Measurements from ENCODE around the gene PIP.
"Not testable (repeated sequence)": the region's sequence is repeated elsewhere in the genome, so short reads cannot be mapped to it uniquely, and the experiment has no call there.

The PIP gene

DNA sequence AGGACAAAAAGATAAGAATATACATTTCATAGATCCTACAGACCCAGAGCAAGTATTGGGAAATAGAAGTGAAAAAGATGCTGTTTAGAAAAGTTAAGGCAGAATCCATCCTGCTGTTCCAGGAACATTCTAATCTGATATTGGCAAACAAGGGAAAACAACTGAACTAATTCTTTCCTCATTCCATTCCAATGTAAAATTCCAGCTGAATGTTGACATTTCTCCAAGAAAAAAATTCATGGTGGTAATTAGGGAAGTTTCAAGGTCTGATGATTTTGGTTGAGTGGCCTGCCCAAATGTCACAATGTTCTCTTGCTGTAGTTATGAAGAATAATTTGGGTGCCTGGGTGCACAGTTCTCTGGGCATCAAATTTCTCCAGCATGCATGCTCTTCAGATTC, 15.2 kb downstream of the PIP start:
- Histone ChIP-seq H4K20me1 (ENCODE audit: low read depth, low read length) (no peaks in the 10 kb centered on the region), H3K9ac (ENCODE audit: low read length) (no peak overlapping the region), H3K27me3 (ENCODE audit: low read length) (no peaks in the 10 kb centered on the region), H3K9me3 (ENCODE audit: insufficient read depth, low read length) (no peaks in the 10 kb centered on the region), H3K27ac (ENCODE audit: low read depth, low read length) (no peak overlapping the region), H3K9me2 (replicated peaks; ENCODE audit: insufficient read depth, low read length) (no peaks in the 10 kb centered on the region), H3F3A (ENCODE audit: insufficient read depth) (no peaks in the 10 kb centered on the region), H3K4me2 (ENCODE audit: low read depth, low read length, poor library complexity, severe bottlenecking) (no peak overlapping the region), H3K79me2 (ENCODE audit: insufficient read depth, low read length) (no peaks in the 10 kb centered on the region), H2AFZ (ENCODE audit: low read depth, low read length, severe bottlenecking) (no peak overlapping the region), H3K4me3 (ENCODE audit: insufficient read depth, low read length, poor library complexity, severe bottlenecking) (no peak overlapping the region), H3K36me3 (ENCODE audit: low read length) (no peaks in the 10 kb centered on the region)
- TF ChIP-seq EZH2phosphoT487 (conservative IDR thresholded peaks at IDR 0.05; ENCODE audit: low read length) = no peak
- TF ChIP-seq, protein P1, sequence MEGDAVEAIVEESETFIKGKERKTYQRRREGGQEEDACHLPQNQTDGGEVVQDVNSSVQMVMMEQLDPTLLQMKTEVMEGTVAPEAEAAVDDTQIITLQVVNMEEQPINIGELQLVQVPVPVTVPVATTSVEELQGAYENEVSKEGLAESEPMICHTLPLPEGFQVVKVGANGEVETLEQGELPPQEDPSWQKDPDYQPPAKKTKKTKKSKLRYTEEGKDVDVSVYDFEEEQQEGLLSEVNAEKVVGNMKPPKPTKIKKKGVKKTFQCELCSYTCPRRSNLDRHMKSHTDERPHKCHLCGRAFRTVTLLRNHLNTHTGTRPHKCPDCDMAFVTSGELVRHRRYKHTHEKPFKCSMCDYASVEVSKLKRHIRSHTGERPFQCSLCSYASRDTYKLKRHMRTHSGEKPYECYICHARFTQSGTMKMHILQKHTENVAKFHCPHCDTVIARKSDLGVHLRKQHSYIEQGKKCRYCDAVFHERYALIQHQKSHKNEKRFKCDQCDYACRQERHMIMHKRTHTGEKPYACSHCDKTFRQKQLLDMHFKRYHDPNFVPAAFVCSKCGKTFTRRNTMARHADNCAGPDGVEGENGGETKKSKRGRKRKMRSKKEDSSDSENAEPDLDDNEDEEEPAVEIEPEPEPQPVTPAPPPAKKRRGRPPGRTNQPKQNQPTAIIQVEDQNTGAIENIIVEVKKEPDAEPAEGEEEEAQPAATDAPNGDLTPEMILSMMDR (IDR thresholded peaks at IDR 0.05; ENCODE audit: insufficient read depth, low read length, poor library complexity, severe bottlenecking) = no peak

DNA sequence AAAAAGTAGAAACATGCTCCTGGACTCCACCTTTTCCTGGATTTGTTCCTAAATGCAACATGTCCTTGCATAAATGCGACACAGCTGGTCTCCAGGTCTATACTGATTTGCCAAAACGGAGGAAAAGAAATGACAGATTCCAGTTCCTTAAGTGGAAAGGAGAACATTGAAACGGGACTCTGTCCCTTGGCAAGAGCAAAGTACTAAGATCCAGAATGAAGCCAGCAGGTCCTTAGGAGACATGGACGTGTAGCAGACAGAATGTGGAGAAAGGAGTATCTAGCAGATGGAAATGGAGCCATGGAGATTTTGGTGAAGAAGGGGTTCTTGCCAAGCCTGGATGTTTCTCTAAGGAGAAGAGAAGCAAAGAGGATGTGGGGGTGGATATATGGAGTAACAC, 16.2 kb downstream of the PIP start:
- H3K9me2 ChIP-seq (replicated peaks; ENCODE audit: insufficient read depth, low read length) = no peaks in the 10 kb centered on the region
- no peak overlapping the region for H2AFZ ChIP-seq (ENCODE audit: low read depth, low read length, severe bottlenecking)
- H3K79me2 ChIP-seq (ENCODE audit: insufficient read depth, low read length) = no peaks in the 10 kb centered on the region
- no peak overlapping the region for H3K27ac ChIP-seq (ENCODE audit: low read depth, low read length)
- H3K4me3 ChIP-seq (ENCODE audit: insufficient read depth, low read length, poor library complexity, severe bottlenecking) = no peak overlapping the region
- H3K9me3 ChIP-seq (ENCODE audit: insufficient read depth, low read length) = no peaks in the 10 kb centered on the region
- no peaks in the 10 kb centered on the region for H3K27me3 ChIP-seq (ENCODE audit: low read length)
- no peaks in the 10 kb centered on the region for H3K36me3 ChIP-seq (ENCODE audit: low read length)
- no peaks in the 10 kb centered on the region for H4K20me1 ChIP-seq (ENCODE audit: low read depth, low read length)
- TF ChIP-seq, protein P1 (IDR thresholded peaks at IDR 0.05; ENCODE audit: insufficient read depth, low read length, poor library complexity, severe bottlenecking) = no peak
- TF ChIP-seq EZH2phosphoT487 (conservative IDR thresholded peaks at IDR 0.05; ENCODE audit: low read length) = no peak
- H3K9ac ChIP-seq (ENCODE audit: low read length) = no peak overlapping the region
- no peak overlapping the region for H3K4me2 ChIP-seq (ENCODE audit: low read depth, low read length, poor library complexity, severe bottlenecking)
- H3F3A ChIP-seq (ENCODE audit: insufficient read depth) = no peaks in the 10 kb centered on the region

DNA sequence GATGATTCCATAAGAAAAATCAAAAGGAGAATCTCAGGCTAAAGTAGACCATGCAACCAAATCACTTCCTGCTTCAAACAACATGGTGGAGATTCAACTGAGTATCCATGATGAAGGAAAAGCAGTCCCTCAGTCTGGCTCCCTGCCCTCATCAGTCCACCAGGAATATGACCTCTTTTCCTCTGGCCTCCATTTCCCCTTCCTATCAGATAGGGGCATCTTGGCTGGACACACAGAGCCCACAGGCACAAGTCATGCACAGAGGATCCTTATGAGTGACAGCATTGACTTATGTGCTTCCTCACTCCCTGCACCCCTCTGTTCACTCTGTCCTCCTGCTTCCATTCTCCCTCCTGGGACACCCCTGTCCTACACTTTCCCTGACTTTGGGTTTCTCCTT, 16.8 kb downstream of the PIP start:
- no peaks in the 10 kb centered on the region for H3K79me2 ChIP-seq (ENCODE audit: insufficient read depth, low read length)
- H3K4me2 ChIP-seq (ENCODE audit: low read depth, low read length, poor library complexity, severe bottlenecking) = no peak overlapping the region

DNA sequence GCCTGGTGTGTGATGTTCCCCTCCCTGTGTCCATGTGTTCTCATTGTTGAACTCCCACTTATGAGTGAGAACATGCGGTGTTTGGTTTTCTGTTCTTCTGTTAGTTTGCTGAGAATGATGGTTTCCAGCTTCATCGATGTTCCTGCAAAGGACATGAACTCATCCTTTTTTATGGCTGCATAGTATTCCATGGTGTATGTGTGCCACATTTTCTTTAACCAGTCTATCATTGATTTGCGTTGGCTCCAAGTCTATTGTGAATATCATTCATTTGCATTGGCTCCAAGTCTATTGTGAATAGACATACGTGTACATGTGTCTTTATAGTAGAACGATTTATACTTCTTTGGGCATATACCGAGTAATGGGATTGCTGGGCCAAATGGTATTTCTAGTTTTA, 18.8 kb downstream of the PIP start:
- not testable (repeated sequence) for H2AFZ ChIP-seq (ENCODE audit: low read depth, low read length, severe bottlenecking); H3K9me2 ChIP-seq (replicated peaks; ENCODE audit: insufficient read depth, low read length); H3K27me3 ChIP-seq (ENCODE audit: low read length); H3K27ac ChIP-seq (ENCODE audit: low read depth, low read length); H3K36me3 ChIP-seq (ENCODE audit: low read length); H3K9me3 ChIP-seq (ENCODE audit: insufficient read depth, low read length); H3K4me2 ChIP-seq (ENCODE audit: low read depth, low read length, poor library complexity, severe bottlenecking); H3K4me3 ChIP-seq (ENCODE audit: insufficient read depth, low read length, poor library complexity, severe bottlenecking); H3F3A ChIP-seq (ENCODE audit: insufficient read depth); H3K9ac ChIP-seq (ENCODE audit: low read length); H4K20me1 ChIP-seq (ENCODE audit: low read depth, low read length); H3K79me2 ChIP-seq (ENCODE audit: insufficient read depth, low read length)

More for the DNA sequence above, 16.8 kb downstream of the PIP start:
- H4K20me1 ChIP-seq (ENCODE audit: low read depth, low read length) = no peaks in the 10 kb centered on the region
- H2AFZ ChIP-seq (ENCODE audit: low read depth, low read length, severe bottlenecking) = no peak overlapping the region
- H3K27ac ChIP-seq (ENCODE audit: low read depth, low read length) = no peak overlapping the region
- H3F3A ChIP-seq (ENCODE audit: insufficient read depth) = no peaks in the 10 kb centered on the region
- H3K9ac ChIP-seq (ENCODE audit: low read length) = no peak overlapping the region
- no peaks in the 10 kb centered on the region for H3K9me2 ChIP-seq (replicated peaks; ENCODE audit: insufficient read depth, low read length)
- no peak for TF ChIP-seq EZH2phosphoT487 (conservative IDR thresholded peaks at IDR 0.05; ENCODE audit: low read length)
- TF ChIP-seq, protein P1 (IDR thresholded peaks at IDR 0.05; ENCODE audit: insufficient read depth, low read length, poor library complexity, severe bottlenecking) = no peak
- no peaks in the 10 kb centered on the region for H3K9me3 ChIP-seq (ENCODE audit: insufficient read depth, low read length)
- H3K4me3 ChIP-seq (ENCODE audit: insufficient read depth, low read length, poor library complexity, severe bottlenecking) = no peak overlapping the region
- no peaks in the 10 kb centered on the region for H3K36me3 ChIP-seq (ENCODE audit: low read length)
- H3K27me3 ChIP-seq (ENCODE audit: low read length) = no peaks in the 10 kb centered on the region

DNA sequence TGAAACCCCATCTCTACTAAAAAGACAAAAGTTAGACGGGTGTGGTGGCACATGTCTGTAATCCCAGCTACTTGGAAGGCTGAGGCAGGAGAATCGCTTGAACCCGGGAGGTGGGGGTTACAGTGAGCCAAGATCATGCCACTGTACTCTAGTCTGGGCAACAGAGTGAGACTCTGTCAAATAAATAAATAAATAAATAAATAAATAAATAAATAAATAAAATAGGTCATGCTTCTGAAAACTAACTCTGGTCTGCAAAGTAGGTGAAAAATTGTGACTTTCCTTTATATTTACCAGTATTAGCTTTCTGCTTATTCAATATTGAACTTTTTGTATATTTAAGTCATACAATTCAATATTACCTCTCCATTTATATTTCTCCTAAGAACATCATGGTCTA, 26.7 kb downstream of the PIP start:
- not testable (repeated sequence) for H3K9me3 ChIP-seq (ENCODE audit: insufficient read depth, low read length); H3K9me2 ChIP-seq (replicated peaks; ENCODE audit: insufficient read depth, low read length); H4K20me1 ChIP-seq (ENCODE audit: low read depth, low read length); H3K79me2 ChIP-seq (ENCODE audit: insufficient read depth, low read length); H3K4me3 ChIP-seq (ENCODE audit: insufficient read depth, low read length, poor library complexity, severe bottlenecking); H3K9ac ChIP-seq (ENCODE audit: low read length); H3F3A ChIP-seq (ENCODE audit: insufficient read depth); H3K4me2 ChIP-seq (ENCODE audit: low read depth, low read length, poor library complexity, severe bottlenecking); H3K36me3 ChIP-seq (ENCODE audit: low read length); H3K27ac ChIP-seq (ENCODE audit: low read depth, low read length); H3K27me3 ChIP-seq (ENCODE audit: low read length); H2AFZ ChIP-seq (ENCODE audit: low read depth, low read length, severe bottlenecking)
